SK-N-SH treated with all-trans-retinoic acid at 6 μM for 48 hours (cell line): ENCODE results near the gene IQUB.
"Not testable (repeated sequence)": the region's sequence is repeated elsewhere in the genome, so short reads cannot be mapped to it uniquely, and the experiment has no call there.

Source experiments
- ATAC-seq: fragments of 200-7000 bp; cut with Tn5 transposase; 3 replicates; pipeline ENCODE4 v1.9.1; 2020; ENCODE audit warnings: mild to moderate bottlenecking, moderate library complexity
- ARNTL ChIP-seq: fragments of 450-650 bp; formaldehyde crosslinking; IDR thresholded peaks from 2 replicates; pipeline ENCODE4 v1.5.0; 2020; ENCODE audit warnings: low read depth, mild to moderate bottlenecking, moderate library complexity, borderline replicate concordance
- BACH2 ChIP-seq: fragments of 250-450 bp; sonication (Bioruptor Pico); IDR thresholded peaks from 2 replicates; pipeline ENCODE4 v1.9.0; 2021; ENCODE audit warnings: mild to moderate bottlenecking, borderline replicate concordance
- CREB5 ChIP-seq: fragments of 250-450 bp; sonication (Bioruptor Pico); IDR thresholded peaks from 2 replicates; pipeline ENCODE4 v1.5.1; 2020; ENCODE audit warnings: low read depth, mild to moderate bottlenecking, moderate library complexity
- CSRNP3 ChIP-seq: fragments of 250-450 bp; sonication (Bioruptor Pico); IDR thresholded peaks from 2 replicates; pipeline ENCODE4 v1.5.1; 2021; ENCODE audit warnings: mild to moderate bottlenecking, moderate library complexity
- OSR1 ChIP-seq: fragments of 250-450 bp; sonication (Bioruptor Pico); IDR thresholded peaks from 2 replicates; pipeline ENCODE4 v1.8.0; 2022; ENCODE audit warnings: moderate library complexity, mild to moderate bottlenecking, inconsistent platforms
- PATZ1 ChIP-seq: fragments of 250-450 bp; sonication (Bioruptor Pico); IDR thresholded peaks from 2 replicates; pipeline ENCODE4 v1.8.0; 2020; ENCODE audit warnings: mild to moderate bottlenecking, moderate library complexity, borderline replicate concordance
- PPARA ChIP-seq: fragments of 250-450 bp; sonication (Bioruptor Pico); IDR thresholded peaks from 2 replicates; pipeline ENCODE4 v1.5.0; 2020; ENCODE audit warnings: mild to moderate bottlenecking, borderline replicate concordance
- RARB ChIP-seq: fragments of 250-450 bp; sonication (Bioruptor Pico); IDR thresholded peaks from 2 replicates; pipeline ENCODE4 v1.8.0; 2021; ENCODE audit warnings: mild to moderate bottlenecking, moderate library complexity
- SNAI2 ChIP-seq: fragments of 250-450 bp; sonication (Bioruptor Pico); IDR thresholded peaks from 2 replicates; pipeline ENCODE4 v1.5.0; 2020; ENCODE audit warnings: mild to moderate bottlenecking, moderate library complexity
- TCF4 ChIP-seq: fragments of 250-450 bp; sonication (Bioruptor Pico); IDR thresholded peaks from 2 replicates; pipeline ENCODE4 v1.8.0; 2021; ENCODE audit warnings: mild to moderate bottlenecking, moderate library complexity, borderline replicate concordance
- TOX ChIP-seq: fragments of 250-450 bp; sonication (Bioruptor Pico); IDR thresholded peaks from 2 replicates; pipeline ENCODE4 v1.8.0; 2021; ENCODE audit warnings: mild to moderate bottlenecking, moderate library complexity, borderline replicate concordance
- TSHZ2 ChIP-seq: fragments of 250-450 bp; sonication (Bioruptor Pico); IDR thresholded peaks from 2 replicates; pipeline ENCODE4 v1.5.0; 2020; ENCODE audit warnings: mild to moderate bottlenecking, moderate library complexity
- ZC3H10 ChIP-seq: fragments of 250-450 bp; sonication (Bioruptor Pico); IDR thresholded peaks from 2 replicates; pipeline ENCODE4 v1.5.1; 2021; ENCODE audit warnings: mild to moderate bottlenecking, moderate library complexity
- ZFP30 ChIP-seq: fragments of 450-650 bp; formaldehyde crosslinking; IDR thresholded peaks from 2 replicates; pipeline ENCODE4 v1.5.0; 2022; ENCODE audit warnings: mild to moderate bottlenecking, moderate library complexity
- ZNF565 ChIP-seq: fragments of 450-650 bp; formaldehyde crosslinking; conservative IDR thresholded peaks from 2 replicates; pipeline ENCODE4 v1.5.0; 2020; ENCODE audit warnings: low read depth, mild to moderate bottlenecking, moderate library complexity
- ZNF70 ChIP-seq: fragments of 450-650 bp; formaldehyde crosslinking; IDR thresholded peaks from 2 replicates; pipeline ENCODE4 v1.5.0; 2020; ENCODE audit warnings: mild to moderate bottlenecking, moderate library complexity
- ZNF8 ChIP-seq: fragments of 450-650 bp; formaldehyde crosslinking; IDR thresholded peaks from 2 replicates; pipeline ENCODE4 v1.5.0; 2020; ENCODE audit warnings: mild to moderate bottlenecking, moderate library complexity

The IQUB gene

DNA sequence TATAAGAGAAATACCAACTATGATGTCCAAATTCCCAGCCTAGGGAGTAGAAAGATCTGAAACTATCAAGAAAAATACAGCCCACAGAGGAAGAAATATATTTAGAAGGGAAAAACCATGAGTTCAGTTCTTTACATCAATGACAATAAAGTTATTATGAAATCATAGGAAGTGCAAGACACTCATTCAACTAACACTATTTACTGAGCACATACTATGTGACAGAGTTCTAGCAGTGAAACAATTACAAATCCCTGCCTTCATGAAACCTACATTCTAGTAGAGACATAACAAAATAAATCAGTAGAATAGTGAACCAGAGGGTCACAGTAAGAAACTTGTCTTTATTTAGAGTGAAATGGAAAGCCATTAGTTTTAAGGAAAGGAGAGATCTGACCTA is 21.1 kb upstream of the IQUB start:
- no peak for ATAC-seq
- no peak for TF ChIP-seq TOX

- ATAC-seq = no peak
- no peak for TF ChIP-seq TOX
- no peak for TF ChIP-seq PPARA (CRISPR knock-in tag)
- TF ChIP-seq ZFP30 (CRISPR knock-in tag) = no peak
- no peak for TF ChIP-seq ZC3H10
- no peak for TF ChIP-seq ARNTL (CRISPR knock-in tag)
- no peak for TF ChIP-seq TCF4 (CRISPR knock-in tag)
Measured at GRCh38 chr7:123553159-123553558, 18.8 kb upstream of the IQUB start.

DNA sequence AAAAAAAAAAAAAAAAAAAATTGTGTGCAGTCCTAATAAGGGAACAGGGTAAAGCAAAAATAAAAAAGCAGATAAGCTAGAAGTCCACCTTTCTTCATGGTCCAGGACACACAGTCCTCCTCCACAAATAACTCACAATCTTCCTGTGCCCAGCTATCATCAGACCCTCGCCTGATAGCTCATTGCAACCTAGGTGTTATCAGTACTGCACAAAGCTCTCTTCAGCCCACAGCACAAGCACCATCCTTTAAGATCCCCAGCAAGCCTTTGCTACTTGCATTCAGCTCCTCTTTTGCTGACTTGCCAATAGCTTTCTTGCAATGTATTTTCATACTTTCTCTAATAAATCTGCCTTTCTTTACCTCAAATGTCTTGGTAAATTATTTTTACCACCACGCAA is 18.2 kb upstream of the IQUB start:
- no peak for ATAC-seq
- TF ChIP-seq OSR1 (CRISPR knock-in tag) (no peak), ZNF8 (CRISPR knock-in tag) (no peak), ZNF565 (CRISPR knock-in tag) (no peak), BACH2 (CRISPR knock-in tag) (no peak), TSHZ2 (CRISPR knock-in tag) (no peak), ZFP30 (CRISPR knock-in tag) (no peak)

GRCh38 chr7:123552134-123552533 is 17.7 kb upstream of the IQUB start:
- ATAC-seq = not testable (repeated sequence)

GRCh38 chr7:123548406-123548805 is 14.0 kb upstream of the IQUB start:
- TF ChIP-seq SNAI2 = no peak
- TF ChIP-seq OSR1 (CRISPR knock-in tag) = no peak
- TF ChIP-seq ZNF70 (CRISPR knock-in tag) = no peak
- no peak for TF ChIP-seq CREB5 (CRISPR knock-in tag)
- TF ChIP-seq ZNF565 (CRISPR knock-in tag) = no peak
- no peak for TF ChIP-seq ZFP30 (CRISPR knock-in tag)
- TF ChIP-seq RARB = no peak
- TF ChIP-seq ARNTL (CRISPR knock-in tag) = no peak
- no peak for TF ChIP-seq PATZ1 (CRISPR knock-in tag)
- TF ChIP-seq TSHZ2 (CRISPR knock-in tag) = no peak
- TF ChIP-seq ZC3H10 = no peak
- no peak for TF ChIP-seq CSRNP3 (CRISPR knock-in tag)
- TF ChIP-seq TOX = no peak
- TF ChIP-seq ZNF8 (CRISPR knock-in tag) = no peak
- TF ChIP-seq BACH2 (CRISPR knock-in tag) = no peak
- TF ChIP-seq PPARA (CRISPR knock-in tag) = no peak
- ATAC-seq = peak; percentile 67
